CD4-positive, alpha-beta T cell (primary cell): ENCODE measurements around the gene ARHGEF28. TPM values are rescaled to one million over a fixed set of nuclear protein-coding genes. Genes with fewer than 3 reads are reported as not detected.

Experiments
- ATAC-seq: fragments of 200-7000 bp; cut with Tn5 transposase; one replicate; pipeline ENCODE4 v1.10.0; 2022; ENCODE audit warnings: mild to moderate bottlenecking; ENCODE audit not compliant: poor library complexity
- CTCF ChIA-PET: fragments of 350-600 bp; sonication (Branson Sonifier 250); formaldehyde crosslinking; loops from one replicate; lab custom pipeline; 2021; ENCODE audit warnings: antibody characterized with exemption, inconsistent platforms; lab: Charles Lee
- POLR2A ChIA-PET: fragments of 350-600 bp; sonication (Branson Sonifier 250); formaldehyde crosslinking; loops from one replicate; lab custom pipeline; 2021; ENCODE audit warnings: antibody characterized with exemption, inconsistent platforms; lab: Charles Lee
- DNase-seq, 14 experiments: peaks; one replicate each; pipeline ENCODE4 v3.0.0-alpha.2; 2013 to 2020; ENCODE audit warnings: mixed read lengths in 2 of 14
- H3K27ac ChIP-seq, 2 donors: one replicate each; pipeline versions ENCODE4 v1.5.1 to v1.7.0; 2013; ENCODE audit warnings: low read length in 2 of 2, low read depth in 1 of 2, mild to moderate bottlenecking in 1 of 2
- H3K27me3 ChIP-seq, 2 experiments: 1 replicate in 1 of 2; 2 replicates in 1 of 2; pipeline versions ENCODE4 v1.6.1 to v1.7.0; 2013; ENCODE audit warnings: low read length in 2 of 2, control low read depth in 1 of 2, mild to moderate bottlenecking in 1 of 2, moderate library complexity in 1 of 2; ENCODE audit not compliant: insufficient read depth in 2 of 2, control insufficient read depth in 1 of 2
- H3K36me3 ChIP-seq: one replicate; pipeline ENCODE4 v1.6.1; 2013; ENCODE audit warnings: low read length, control low read depth; ENCODE audit not compliant: insufficient read depth
- H3K4me1 ChIP-seq: one replicate; pipeline ENCODE4 v1.6.1; 2013; ENCODE audit warnings: low read length, control low read depth; ENCODE audit not compliant: insufficient read depth
- H3K4me3 ChIP-seq: one replicate; pipeline ENCODE4 v1.5.1; 2013; ENCODE audit warnings: mild to moderate bottlenecking, low read length, moderate library complexity
- H3K9me3 ChIP-seq, 2 experiments: 1 replicate in 1 of 2; 2 replicates in 1 of 2; pipeline versions ENCODE4 v1.6.1 to v1.7.0; 2013; ENCODE audit warnings: low read length in 2 of 2, mild to moderate bottlenecking in 2 of 2, control low read depth in 1 of 2, moderate library complexity in 1 of 2; ENCODE audit not compliant: control insufficient read depth in 1 of 2, insufficient read depth in 1 of 2
- H3K27ac Mint-ChIP-seq: one replicate; pipeline ENCODE4 v1.8.0; 2020; ENCODE audit warnings: mixed read lengths
- H3K27me3 Mint-ChIP-seq: one replicate; pipeline ENCODE4 v1.8.0; 2021; ENCODE audit warnings: mixed read lengths
- H3K36me3 Mint-ChIP-seq: one replicate; pipeline ENCODE4 v1.8.0; 2021; ENCODE audit warnings: low read depth, mixed read lengths
- H3K4me1 Mint-ChIP-seq: one replicate; pipeline ENCODE4 v1.8.0; 2021; ENCODE audit warnings: low read depth, mixed read lengths
- H3K4me3 Mint-ChIP-seq: one replicate; pipeline ENCODE4 v1.8.0; 2020; ENCODE audit warnings: mild to moderate bottlenecking, mixed read lengths
- H3K9me3 Mint-ChIP-seq: one replicate; pipeline ENCODE4 v1.8.0; 2020; ENCODE audit warnings: mixed read lengths
- CTCF ChIP-seq: fragments of 200-600 bp; IDR thresholded peaks from one replicate; pipeline ENCODE4 v1.8.0; 2022; ENCODE audit warnings: antibody characterized with exemption, mild to moderate bottlenecking
- intact Hi-C, 2 experiments: fragments of 100-400 bp; cut with DNase I in 1 of 2; cut with micrococcal nuclease in 1 of 2; formaldehyde crosslinking; loops; one replicate each; pipeline versions ENCODE4 v1.15.1 to v1.9.0; 2023 to 2025; cut with DNase I, micrococcal nuclease
- total RNA-seq, 174 experiments: library from RNA in 2 of 174; stranded (reverse) in 2 of 174; gene quantifications; one replicate each; pipeline ENCODE4 v1.2.3 and lab custom pipeline; 2021 to 2026

ARHGEF28 gene
- total RNA-seq, 2 experiments from 2014 or later, result not detected

- Histone ChIP-seq H3K27me3 (peaks cover 0 to 2% of the 10 kb centered on the region in 2 experiments), H3K4me3 (no peak overlapping the region), H3K9me3 (no peaks in the 10 kb centered on the region), H3K27ac (no peak overlapping the region), H3K4me1 (no peaks in the 10 kb centered on the region), H3K36me3 (no peaks in the 10 kb centered on the region)
- ChIA-PET CTCF (no interaction called here), POLR2A (no interaction called here)
- no peak for TF ChIP-seq CTCF
- ATAC-seq, result no peak
- Mint-ChIP-seq H3K4me3 (no peak overlapping the region), H3K9me3 (no peaks in the 10 kb centered on the region), H3K36me3 (no peaks in the 10 kb centered on the region), H3K27ac (no peak overlapping the region), H3K4me1 (no peaks in the 10 kb centered on the region), H3K27me3 (no peaks in the 10 kb centered on the region)
- intact Hi-C loops, result no loop called here
- no peak for DNase-seq
These were observed 28.9 kb downstream of the ARHGEF28 start for GRCh38 chr5:73654819-73655318.

- no peaks in the 10 kb centered on the region for H3K9me3 ChIP-seq
- H3K27me3 Mint-ChIP-seq, result no peaks in the 10 kb centered on the region
- CTCF ChIA-PET, result no interaction called here
- H3K4me3 ChIP-seq, result no peak overlapping the region
- no peak overlapping the region for H3K27ac Mint-ChIP-seq
- no peaks in the 10 kb centered on the region for H3K9me3 Mint-ChIP-seq
- no peaks in the 10 kb centered on the region for H3K36me3 Mint-ChIP-seq
- intact Hi-C loops, result no loop called here
- no peaks in the 10 kb centered on the region for H3K36me3 ChIP-seq
- no peaks in the 10 kb centered on the region for H3K4me1 ChIP-seq
- H3K27me3 ChIP-seq, result no peaks in the 10 kb centered on the region
- H3K4me1 Mint-ChIP-seq, result no peaks in the 10 kb centered on the region
- no peak for ATAC-seq
- H3K4me3 Mint-ChIP-seq, result no peak overlapping the region
- TF ChIP-seq CTCF, result no peak
- DNase-seq, result no peak
- POLR2A ChIA-PET, result no interaction called here
- no peak overlapping the region for H3K27ac ChIP-seq
These were observed 29.6 kb downstream of the ARHGEF28 start for GRCh38 chr5:73655521-73656160.

GRCh38 chr5:73661753-73662152 lies 35.8 kb downstream of the ARHGEF28 start:
- H3K27me3 Mint-ChIP-seq, result peaks cover 11% of the 10 kb centered on the region
- Histone ChIP-seq H3K27ac (no peak overlapping the region), H3K4me1 (no peaks in the 10 kb centered on the region), H3K36me3 (no peaks in the 10 kb centered on the region), H3K27me3 (peaks cover 0 to 7% of the 10 kb centered on the region in 2 experiments), H3K9me3 (no peaks in the 10 kb centered on the region), H3K4me3 (no peak overlapping the region)
- no peaks in the 10 kb centered on the region for H3K4me1 Mint-ChIP-seq
- no peak for TF ChIP-seq CTCF
- intact Hi-C loops, result no loop called here
- DNase-seq (no peak), ATAC-seq (no peak)
- H3K9me3 Mint-ChIP-seq, result no peaks in the 10 kb centered on the region
- H3K4me3 Mint-ChIP-seq, result no peak overlapping the region
- CTCF ChIA-PET, result no interaction called here
- H3K27ac Mint-ChIP-seq, result no peak overlapping the region
- H3K36me3 Mint-ChIP-seq, result no peaks in the 10 kb centered on the region
- POLR2A ChIA-PET, result no interaction called here
